Heart right ventricle (tissue), 16 donors: ENCODE results near the gene LCORL. TPM values are rescaled to one million over a fixed set of nuclear protein-coding genes. Genes with fewer than 3 reads are reported as not detected.

Experiments
- ATAC-seq, 8 donors: fragments of 200-7000 bp; cut with Tn5 transposase; one replicate each; pipeline ENCODE4 v1.9.1; 2020; ENCODE audit warnings: mild to moderate bottlenecking in 8 of 8, moderate library complexity in 8 of 8, moderate number of reproducible peaks in 1 of 8
- DNase-seq, 2 donors: peaks; one replicate each; pipeline ENCODE4 v3.0.0-alpha.2; 2020
- H3K27ac ChIP-seq, 10 donors: fragments of 200-600 bp; sonication (generic) in 2 of 10; one replicate each; pipeline versions ENCODE4 v1.5.0 to v1.8.0; 2020 to 2022; ENCODE audit warnings: mild to moderate bottlenecking in 3 of 10
- H3K27me3 ChIP-seq, 7 donors: fragments of 200-600 bp; one replicate each; pipeline ENCODE4 v1.8.0; 2021 to 2022; ENCODE audit warnings: mild to moderate bottlenecking in 2 of 7
- H3K36me3 ChIP-seq, 9 donors: fragments of 200-600 bp; sonication (generic) in 1 of 9; one replicate each; pipeline versions ENCODE4 v1.5.0 to v1.8.0; 2020 to 2022; ENCODE audit warnings: mild to moderate bottlenecking in 2 of 9
- H3K4me1 ChIP-seq, 9 donors: fragments of 200-600 bp; sonication (generic) in 1 of 9; one replicate each; pipeline versions ENCODE4 v1.5.0 to v1.8.0; 2020 to 2022; ENCODE audit warnings: mild to moderate bottlenecking in 4 of 9
- H3K4me3 ChIP-seq, 10 donors: fragments of 200-600 bp; sonication (generic) in 2 of 10; one replicate each; pipeline versions ENCODE4 v1.5.0 to v1.8.0; 2020 to 2022; ENCODE audit warnings: mild to moderate bottlenecking in 7 of 10, moderate library complexity in 2 of 10
- H3K9me3 ChIP-seq, 11 donors: fragments of 200-600 bp in 10 of 11; sonication (generic) in 2 of 11; one replicate each; pipeline versions ENCODE4 v1.5.0 to v1.8.0; 2013 to 2022; ENCODE audit warnings: mild to moderate bottlenecking in 2 of 11, control low read depth in 1 of 11, moderate library complexity in 1 of 11
- WGBS, 2 donors: extraction: QIAGEN DNeasy Blood & Tissue Kit; methylation state at CpG; one replicate each; pipeline ENCODE4 v1.1.7; 2013; ENCODE audit warnings: inconsistent platforms in 1 of 2; 5-methylcytosine and 5-hydroxymethylcytosine counted together
- intact Hi-C, 10 donors: fragments of 100-400 bp; cut with DNase I; formaldehyde crosslinking; loops; one replicate each; pipeline versions ENCODE4 v1.11.1 to v1.14.2; 2022
- polyA plus RNA-seq, 2 donors: library from polyadenylated mRNA; stranded (reverse); fragments of 200-250 nt; gene quantifications; one replicate each; pipeline ENCODE4 v1.2.3, GENCODE V29; 2013
- total RNA-seq, 10 donors: library from RNA; stranded (reverse); fragmentation: NEBNext Ultra II Directional in 3 of 10; extraction: Animal tissue kit (Norgen Biotek cat#: 25700) in 3 of 10; gene quantifications; one replicate each; pipeline versions ENCODE4 v1.2.1 to v1.2.4, GENCODE V29; 2021 to 2023
- TF ChIP-seq, protein P1 (sequence below), 9 donors: fragments of 200-600 bp; sonication (generic) in 2 of 9; IDR thresholded peaks; one replicate each; pipeline versions ENCODE4 v1.5.0 to v1.8.0; 2021 to 2022; ENCODE audit warnings: antibody characterized with exemption in 9 of 9, mild to moderate bottlenecking in 5 of 9, moderate library complexity in 1 of 9
- donor health status: Arrhythmogenic right ventricular cardiomyopathy.
- donor health status: ischemic (EF 13 %, LVEDD 7.1; RV severe dilation, severe dysfunction).
- donor health status: healthy with polysubstance abuse.
- donor health status: DM: no; HTN: yes; CAD: no.
- donor health status: DM: no; HTN: no; CAD: no.
- donor health status: ischemic (EF 25% LVEDD 6.9; RV normal size, moderate dysfunction).
- donor health status: ischemic (EF 25% LVEDD 5.7; RV mildly dilated, moderate dysfunction).
- donor health status: healthy.
- donor health status: DM: yes; HTN: yes; CAD: no.
- donor health status: Ischemic cardiomyopathy.
- donor health status: ischemic (EF 35%, LVEDD 5.7; RV mildly dilated, moderate dysfunction).
- donor health status: nonischemic (EF 11% LVEDD 7.7; RV severe dilation, severe dysfunction).
- donor health status: DM: yes; HTN: yes; CAD: no.
- donor health status: PGD.
- donor health status: ischemic (EF 29% LVEDD 5.4; RV normal size, mild dysfunction).
- donor health status: nonischemic (EF 23%, LVEDD 6.1; RV moderate dilation, normal function).

LCORL gene
- total and polyA plus RNA-seq, 12 donors = 1.7 to 11.1 (median 6.4) TPM

DNA sequence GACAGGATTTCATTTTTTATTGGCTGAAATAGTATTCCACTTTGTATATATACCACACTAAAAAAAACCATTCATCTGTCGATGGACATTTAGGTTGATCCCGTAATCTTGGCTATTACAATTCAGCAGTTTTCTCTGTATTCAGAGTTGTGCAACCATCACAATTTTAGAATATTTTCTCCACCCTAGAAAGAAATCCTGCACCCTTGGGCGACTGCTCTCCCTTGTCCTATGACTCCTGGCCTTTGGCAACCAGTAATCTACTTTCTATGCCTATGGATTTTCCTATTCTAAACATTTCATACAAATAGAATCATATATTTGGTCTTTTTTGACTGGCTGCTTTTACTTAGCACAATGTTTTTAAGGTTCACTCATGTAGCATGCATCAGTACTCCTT is 126.1 kb downstream of the LCORL start:
- DNase-seq (no peak), ATAC-seq (no peak)
- Histone ChIP-seq H3K4me1 (peaks cover 0 to 4% (median 0%) of the 10 kb centered on the region in 9 donors), H3K36me3 (peaks cover 0 to 4% (median 0%) of the 10 kb centered on the region in 9 donors), H3K27ac (no peak overlapping the region), H3K9me3 (no peaks in the 10 kb centered on the region), H3K27me3 (no peaks in the 10 kb centered on the region), H3K4me3 (no peak overlapping the region)
- WGBS, 2 donors = 97 to 98% methylated on average over 3 of the region's 3 CpGs
- TF ChIP-seq, protein P1, sequence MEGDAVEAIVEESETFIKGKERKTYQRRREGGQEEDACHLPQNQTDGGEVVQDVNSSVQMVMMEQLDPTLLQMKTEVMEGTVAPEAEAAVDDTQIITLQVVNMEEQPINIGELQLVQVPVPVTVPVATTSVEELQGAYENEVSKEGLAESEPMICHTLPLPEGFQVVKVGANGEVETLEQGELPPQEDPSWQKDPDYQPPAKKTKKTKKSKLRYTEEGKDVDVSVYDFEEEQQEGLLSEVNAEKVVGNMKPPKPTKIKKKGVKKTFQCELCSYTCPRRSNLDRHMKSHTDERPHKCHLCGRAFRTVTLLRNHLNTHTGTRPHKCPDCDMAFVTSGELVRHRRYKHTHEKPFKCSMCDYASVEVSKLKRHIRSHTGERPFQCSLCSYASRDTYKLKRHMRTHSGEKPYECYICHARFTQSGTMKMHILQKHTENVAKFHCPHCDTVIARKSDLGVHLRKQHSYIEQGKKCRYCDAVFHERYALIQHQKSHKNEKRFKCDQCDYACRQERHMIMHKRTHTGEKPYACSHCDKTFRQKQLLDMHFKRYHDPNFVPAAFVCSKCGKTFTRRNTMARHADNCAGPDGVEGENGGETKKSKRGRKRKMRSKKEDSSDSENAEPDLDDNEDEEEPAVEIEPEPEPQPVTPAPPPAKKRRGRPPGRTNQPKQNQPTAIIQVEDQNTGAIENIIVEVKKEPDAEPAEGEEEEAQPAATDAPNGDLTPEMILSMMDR (IDR thresholded peaks at IDR 0.05) = no peak
- intact Hi-C loops = no loop called here

- 87 to 90% methylated on average over 3 of the region's 3 CpGs for WGBS, 2 donors
- intact Hi-C loops = no loop called here
- Histone ChIP-seq H3K4me1 (peaks cover 0 to 4% (median 0%) of the 10 kb centered on the region in 9 donors), H3K36me3 (peaks cover 0 to 4% (median 0%) of the 10 kb centered on the region in 9 donors), H3K4me3 (no peak overlapping the region), H3K9me3 (no peaks in the 10 kb centered on the region), H3K27ac (no peak overlapping the region), H3K27me3 (no peaks in the 10 kb centered on the region)
- no peak for DNase-seq
- no peak for ATAC-seq
- TF ChIP-seq, protein P1 (IDR thresholded peaks at IDR 0.05) = no peak
These were observed 127.1 kb downstream of the LCORL start for GRCh38 chr4:17894421-17894820.

- Histone ChIP-seq H3K27ac (no peak overlapping the region), H3K36me3 (peaks cover 0 to 7% (median 0%) of the 10 kb centered on the region in 9 donors), H3K4me3 (no peak overlapping the region), H3K27me3 (no peaks in the 10 kb centered on the region), H3K4me1 (no peaks in the 10 kb centered on the region), H3K9me3 (no peaks in the 10 kb centered on the region)
- DNase-seq = no peak
- intact Hi-C loops = no loop called here
- ATAC-seq = no peak
- TF ChIP-seq, protein P1 (IDR thresholded peaks at IDR 0.05) = no peak
- WGBS, 2 donors = 98 to 100% methylated on average over 1 of the region's 1 CpG
These were observed 131.9 kb downstream of the LCORL start for GRCh38 chr4:17889692-17890091.

DNA sequence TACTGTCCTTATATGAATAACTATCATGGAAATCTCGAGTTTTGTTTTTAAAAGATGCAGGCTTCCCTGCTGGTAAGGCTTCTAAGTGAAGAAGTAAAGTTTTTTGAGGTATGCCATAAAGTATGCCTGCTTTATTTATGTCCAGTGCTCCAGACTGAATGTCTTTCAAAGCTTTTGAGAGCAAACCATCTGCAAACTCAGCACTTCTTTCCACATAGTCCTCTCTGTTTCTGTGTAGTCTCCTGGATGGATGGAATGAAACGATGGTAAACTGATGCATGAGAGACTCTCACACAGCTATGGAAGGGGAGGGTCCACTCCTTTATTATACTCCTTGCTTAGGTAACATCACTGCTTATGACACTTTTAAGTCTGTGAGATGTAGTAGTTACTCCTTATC is 137.0 kb downstream of the LCORL start:
- H3K27me3 ChIP-seq = no peaks in the 10 kb centered on the region
- no peaks in the 10 kb centered on the region for H3K9me3 ChIP-seq
- TF ChIP-seq, protein P1 (IDR thresholded peaks at IDR 0.05) = no peak
- no peaks in the 10 kb centered on the region for H3K4me1 ChIP-seq
- 94 to 96% methylated on average over 2 of the region's 2 CpGs for WGBS, 2 donors
- DNase-seq = no peak
- peaks cover 0 to 16% (median 4%) of the 10 kb centered on the region in 9 donors for H3K36me3 ChIP-seq
- no peak for ATAC-seq
- no peak overlapping the region for H3K4me3 ChIP-seq
- intact Hi-C loops = no loop called here
- no peak overlapping the region for H3K27ac ChIP-seq
